Brain pericyte (primary cell): ENCODE measurements around the gene PRKN.
"Not testable (repeated sequence)": the region's sequence is repeated elsewhere in the genome, so short reads cannot be mapped to it uniquely, and the experiment has no call there.

Experiments
- DNase-seq: peaks from one replicate; pipeline ENCODE4 v3.0.0-alpha.2; 2012; ENCODE audit warnings: low read depth, low spot score

Gene PRKN

GRCh38 chr6:161318456-161318855 lies 1409.1 kb downstream of the PRKN start:
- DNase-seq, result no peak

- DNase-seq, result no peak
Measured at GRCh38 chr6:161316531-161316930, 1411.0 kb downstream of the PRKN start.

DNA sequence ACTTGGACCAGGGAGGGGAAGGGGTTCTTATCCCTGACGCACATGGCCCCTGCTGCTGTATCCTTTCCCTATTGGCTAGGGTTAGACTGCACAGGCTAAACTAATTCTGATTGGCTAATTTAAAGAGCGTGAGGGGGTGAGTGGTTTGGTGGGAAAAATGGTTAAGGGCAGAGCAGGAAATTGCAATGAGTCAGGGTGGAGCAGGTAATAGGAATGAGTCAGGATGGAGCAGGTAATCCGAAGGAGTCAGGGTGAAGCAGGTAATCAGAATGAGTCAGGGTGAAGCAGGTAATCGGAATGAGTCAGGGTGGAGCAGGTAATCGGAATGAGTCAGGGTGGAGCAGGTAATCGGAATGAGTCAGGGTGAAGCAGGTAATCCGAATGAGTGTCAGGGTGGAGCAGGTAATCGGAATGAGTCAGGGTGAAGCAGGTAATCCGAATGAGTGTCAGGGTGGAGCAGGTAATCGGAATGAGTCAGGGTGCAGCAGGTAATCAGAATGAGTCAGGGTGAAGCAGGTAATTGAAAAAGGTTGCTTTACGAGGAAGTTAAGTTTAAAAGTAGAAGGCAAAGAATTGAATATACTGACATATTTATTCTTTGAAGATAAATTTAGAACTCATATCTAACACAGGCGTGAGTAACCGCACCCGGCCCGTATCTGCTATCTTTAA lies 1412.2 kb downstream of the PRKN start:
- DNase-seq, result not testable (repeated sequence)

- not testable (repeated sequence) for DNase-seq
Measured at GRCh38 chr6:161314541-161315245, 1412.9 kb downstream of the PRKN start.

DNA sequence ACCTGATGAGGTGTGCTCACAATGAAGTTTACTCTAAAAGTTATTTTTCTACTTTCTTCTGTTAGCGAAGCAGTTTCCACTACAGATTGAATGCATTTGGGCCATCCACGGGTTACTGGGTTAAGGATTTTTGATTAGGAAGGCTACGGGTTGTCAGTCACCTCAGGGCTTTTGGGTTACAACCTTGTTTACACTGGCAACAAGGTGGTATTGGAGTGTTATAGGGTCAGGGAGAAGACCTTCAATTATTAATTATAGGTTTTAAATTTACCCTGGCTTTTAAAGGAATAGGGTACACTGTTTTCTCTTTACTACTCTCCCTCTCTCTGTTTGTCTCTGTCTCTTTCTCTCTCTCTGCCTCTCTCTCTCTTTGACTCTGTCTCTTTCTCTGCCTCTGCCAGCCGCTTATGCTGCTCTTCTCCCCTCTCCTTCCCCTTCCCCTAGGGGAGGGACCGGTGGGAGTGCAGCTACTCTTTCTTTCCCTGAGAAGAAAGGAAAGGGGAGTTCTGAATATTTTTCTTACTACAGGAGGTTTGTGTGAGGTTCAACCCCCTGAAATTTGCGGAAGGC lies 1413.5 kb downstream of the PRKN start:
- DNase-seq, result no peak

- DNase-seq, result not testable (repeated sequence)
Measured at GRCh38 chr6:161313475-161313874, 1414.1 kb downstream of the PRKN start.

- DNase-seq, result not testable (repeated sequence)
Measured at GRCh38 chr6:161309774-161310173, 1417.8 kb downstream of the PRKN start.

DNA sequence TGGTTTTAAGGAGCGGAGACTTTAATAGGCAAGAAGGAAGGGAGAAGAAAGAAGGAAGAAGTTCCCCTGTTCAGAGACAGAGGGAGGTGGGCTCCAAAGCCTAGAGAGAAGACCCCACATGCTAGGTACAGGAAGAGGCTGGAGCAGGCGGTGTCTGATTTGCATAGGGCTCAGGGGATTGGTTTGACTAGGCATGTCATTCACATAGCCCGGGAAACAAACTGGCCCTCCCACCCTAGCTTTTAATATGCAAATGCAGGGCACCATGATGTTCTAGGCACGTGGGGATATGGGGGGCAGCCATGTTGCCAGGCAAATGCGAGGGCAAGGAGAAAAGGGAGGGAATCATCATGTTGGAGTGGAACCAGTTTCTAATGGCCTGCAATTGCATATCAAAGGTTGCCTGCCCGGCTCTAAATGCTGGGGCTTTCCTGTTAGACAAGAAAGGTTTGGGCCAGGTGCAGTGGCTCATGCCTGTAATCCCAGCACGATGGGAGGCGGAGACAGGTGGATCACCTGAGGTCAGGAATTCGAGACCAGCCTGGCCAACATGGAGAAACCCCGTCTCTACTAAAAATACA lies 1419.4 kb downstream of the PRKN start:
- DNase-seq, result no peak

- no peak for DNase-seq
Measured at GRCh38 chr6:161305860-161306259, 1421.7 kb downstream of the PRKN start.

GRCh38 chr6:161303628-161304340 lies 1423.8 kb downstream of the PRKN start:
- DNase-seq, result no peak

- no peak for DNase-seq
Measured at GRCh38 chr6:161302949-161303348, 1424.6 kb downstream of the PRKN start.

DNA sequence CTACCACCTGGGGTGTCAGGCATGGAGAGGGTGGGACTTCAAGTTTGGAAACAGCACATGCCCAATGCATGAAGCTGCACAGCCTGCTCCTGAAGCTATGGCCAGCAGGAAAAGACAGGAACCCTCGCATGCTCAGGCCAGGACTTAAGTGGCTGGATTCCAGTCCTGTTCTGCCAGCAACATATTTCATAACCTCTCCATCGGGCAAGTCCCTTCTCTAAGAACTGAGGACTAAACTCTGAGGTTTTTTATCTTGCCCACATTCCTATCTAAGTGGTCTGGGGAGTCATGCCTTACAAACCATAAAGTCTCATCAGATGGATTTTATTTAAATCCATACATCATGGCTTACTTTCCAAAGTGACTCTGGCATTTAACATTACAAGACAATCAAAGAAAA lies 1426.2 kb downstream of the PRKN start:
- no peak for DNase-seq

DNA sequence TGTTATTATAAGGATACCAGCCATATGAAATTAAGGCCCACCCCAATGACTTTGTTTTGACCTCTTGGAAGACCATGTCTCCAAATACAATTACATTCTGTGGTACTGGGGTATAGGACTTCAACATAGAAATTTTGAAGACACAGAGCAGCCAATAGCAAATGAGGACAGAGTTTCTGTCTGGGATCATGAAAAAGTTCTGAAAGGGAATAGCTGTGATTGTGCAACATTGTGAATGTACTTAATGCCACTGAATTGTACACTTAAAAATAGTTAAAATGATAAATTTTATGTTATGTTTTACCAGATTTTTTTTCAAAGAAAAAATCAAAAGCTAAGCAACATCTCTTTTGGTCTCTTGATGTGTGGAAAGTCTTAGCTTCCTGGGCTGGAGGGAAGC lies 1426.7 kb downstream of the PRKN start:
- no peak for DNase-seq

DNA sequence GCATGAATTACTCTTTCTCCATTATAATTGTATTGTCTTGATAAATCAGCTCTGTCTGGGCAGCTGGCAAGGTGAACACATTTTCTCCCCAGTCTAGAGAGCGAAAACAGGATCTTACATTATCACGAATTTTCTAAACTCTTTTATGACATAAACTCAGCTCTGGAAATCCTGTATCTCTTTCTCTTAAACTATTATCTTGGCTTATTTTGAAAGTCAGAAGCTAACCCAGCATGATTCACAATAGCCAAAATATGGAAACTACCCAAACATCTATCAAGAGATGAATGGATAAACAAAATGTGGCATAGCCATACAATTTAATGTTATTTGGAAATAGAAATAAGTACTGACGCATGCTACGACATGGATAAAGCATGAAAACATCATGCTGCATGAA lies 1427.8 kb downstream of the PRKN start:
- DNase-seq, result no peak
